ENCODE data around the gene BLM. TPM values are rescaled to one million over a fixed set of nuclear protein-coding genes. Genes with fewer than 3 reads are reported as not detected.

Gene BLM
- total and polyA plus RNA-seq, 2 of the 8 experiments (the other 6 are each of a cell fraction or from before 2014, with no cell fraction given), result 15.2 to 46.7 TPM

DNA sequence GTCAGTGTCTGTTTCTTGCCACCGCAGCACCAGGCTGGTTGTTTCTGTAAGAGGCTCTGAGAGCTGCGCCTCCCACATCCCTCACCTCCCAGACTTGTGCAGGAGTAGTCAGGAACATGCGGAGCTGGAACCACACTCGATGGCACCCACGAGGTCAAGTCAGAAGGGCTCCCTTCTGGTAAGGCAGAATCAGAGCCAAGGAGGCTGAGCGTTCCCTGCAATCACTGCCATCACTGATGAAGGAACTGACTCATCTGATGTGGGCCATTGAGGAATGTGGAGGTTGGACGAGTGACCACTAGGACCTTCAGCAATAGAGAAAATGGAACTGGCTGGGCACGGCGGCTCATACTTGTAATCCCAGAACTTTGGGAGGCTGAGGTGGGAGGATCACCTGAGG lies 35.7 kb upstream of the BLM start:
- no peaks in the 10 kb centered on the region for H3K79me1 ChIP-seq (ENCODE audit: low read depth, low read length)
- no peaks in the 10 kb centered on the region for H3K36me3 ChIP-seq (ENCODE audit: control insufficient read depth in 2 of 4, insufficient read depth in 4 of 4, low read length in 3 of 4)
- H4K8ac ChIP-seq (ENCODE audit: extremely low read depth, insufficient read depth, low read length), result no peak overlapping the region
- H3K4me3 ChIP-seq (ENCODE audit: extremely low read depth in 1 of 4, insufficient read depth in 2 of 4, low read depth in 3 of 4, low read length in 4 of 4), result no peak overlapping the region
- POLR2A ChIA-PET (ENCODE audit: partially characterized antibody), result no interaction called here
- no peaks in the 10 kb centered on the region for H3K9me3 ChIP-seq (ENCODE audit: insufficient read depth in 2 of 2, low read depth in 1 of 2, low read length in 1 of 2)
- no peak overlapping the region for H3K18ac ChIP-seq (ENCODE audit: extremely low read depth, low read length)
- no peak overlapping the region for H3K14ac ChIP-seq (ENCODE audit: insufficient read length)
- no peaks in the 10 kb centered on the region for H3K23me2 ChIP-seq (ENCODE audit: low read depth, low read length)
- no peak overlapping the region for H3K4me2 ChIP-seq (ENCODE audit: insufficient read depth in 1 of 2, low read depth in 2 of 2, low read length in 2 of 2)
- no peak overlapping the region for H2BK5ac ChIP-seq (ENCODE audit: low read depth, low read length)
- peaks cover 0 to 2% (median 0%) of the 10 kb centered on the region in 4 experiments; a peak in 1 of 7 replicates for H3K4me1 ChIP-seq (replicated peaks in 1 of 4; ENCODE audit: control insufficient read depth in 3 of 4, insufficient read depth in 4 of 4, low read length in 3 of 4)
- FAIRE-seq, result no peak
- H3K79me2 ChIP-seq (ENCODE audit: control insufficient read depth in 1 of 2, insufficient read depth in 2 of 2, low read length in 2 of 2), result no peaks in the 10 kb centered on the region
- DNase-seq (ENCODE audit: low read depth in 1 of 2, low spot score in 2 of 2), result no peak
- H3K27me3 ChIP-seq (replicated peaks in 1 of 4; ENCODE audit: control insufficient read depth in 3 of 4, extremely low read depth in 1 of 4, insufficient read depth in 3 of 4, low read length in 3 of 4), result no peaks in the 10 kb centered on the region
- H2BK12ac ChIP-seq (ENCODE audit: low read depth, low read length), result no peak overlapping the region
- no peak overlapping the region for H2BK20ac ChIP-seq (ENCODE audit: low read length)
- no peak overlapping the region for H3K27ac ChIP-seq (ENCODE audit: low read depth, low read length)
- H2BK15ac ChIP-seq (ENCODE audit: low read length), result no peak overlapping the region
- WGBS, 2 experiments (ENCODE audit: extremely low coverage in 1 of 2, insufficient coverage in 1 of 2, insufficient read length in 1 of 2, insufficient replicate concordance in 2 of 2, low coverage in 1 of 2, low lambda C conversion rate in 2 of 2, missing lambda C conversion rate in 1 of 2), result 88% methylated on average over 9 of the region's 9 CpGs; no CpG with 5 or more reads in 1 of the 2 experiments
- H4K91ac ChIP-seq (replicated peaks; ENCODE audit: insufficient read length, low read length), result no peak overlapping the region
- no peak overlapping the region for H2BK120ac ChIP-seq (replicated peaks; ENCODE audit: low read depth, low read length)
- H4K5ac ChIP-seq (ENCODE audit: insufficient read length, low read depth, low read length), result no peak overlapping the region
- no peak overlapping the region for H3K9ac ChIP-seq (replicated peaks in 1 of 4; ENCODE audit: extremely low read depth in 1 of 4, low read depth in 3 of 4, low read length in 3 of 4)
- H2AK5ac ChIP-seq (ENCODE audit: low read depth, low read length), result no peak overlapping the region
- no peak overlapping the region for H2AFZ ChIP-seq (ENCODE audit: low read length)
- no peak overlapping the region for H3K4ac ChIP-seq (replicated peaks; ENCODE audit: insufficient read length, low read depth, low read length)
- H3K23ac ChIP-seq (ENCODE audit: insufficient read length), result no peak overlapping the region
- H4K20me1 ChIP-seq (replicated peaks in 1 of 2; ENCODE audit: control insufficient read depth in 1 of 2, insufficient read depth in 2 of 2, low read length in 2 of 2), result no peaks in the 10 kb centered on the region
- H3K56ac ChIP-seq (replicated peaks; ENCODE audit: insufficient read length, low read depth, low read length), result no peak overlapping the region
- CTCF ChIA-PET (ENCODE audit: partially characterized antibody), result interaction anchor here (0.7 to 1.2 kb wide), 4 partner anchors 9 to 367 kb away, joined by 3 to 5 read pairs (median 3); no protein-coding TSS in a partner anchor
- TF ChIP-seq TBP (IDR thresholded peaks at IDR 0.05; ENCODE audit: low read depth, low read length) (no peak), POLR2A (IDR thresholded peaks at IDR 0.05; ENCODE audit: control extremely low read depth in 1 of 2, low read depth in 2 of 2, low read length in 2 of 2) (no peak), SAP30 (IDR thresholded peaks at IDR 0.05; ENCODE audit: insufficient read depth, insufficient replicate concordance, low read length) (no peak), HDAC6 (IDR thresholded peaks at IDR 0.05; ENCODE audit: low read depth, low read length) (no peak), SUZ12 (IDR thresholded peaks at IDR 0.05; ENCODE audit: low read length) (no peak), KDM1A (IDR thresholded peaks at IDR 0.05; ENCODE audit: borderline replicate concordance, low read length) (no peak)
- TF ChIP-seq, protein P1, sequence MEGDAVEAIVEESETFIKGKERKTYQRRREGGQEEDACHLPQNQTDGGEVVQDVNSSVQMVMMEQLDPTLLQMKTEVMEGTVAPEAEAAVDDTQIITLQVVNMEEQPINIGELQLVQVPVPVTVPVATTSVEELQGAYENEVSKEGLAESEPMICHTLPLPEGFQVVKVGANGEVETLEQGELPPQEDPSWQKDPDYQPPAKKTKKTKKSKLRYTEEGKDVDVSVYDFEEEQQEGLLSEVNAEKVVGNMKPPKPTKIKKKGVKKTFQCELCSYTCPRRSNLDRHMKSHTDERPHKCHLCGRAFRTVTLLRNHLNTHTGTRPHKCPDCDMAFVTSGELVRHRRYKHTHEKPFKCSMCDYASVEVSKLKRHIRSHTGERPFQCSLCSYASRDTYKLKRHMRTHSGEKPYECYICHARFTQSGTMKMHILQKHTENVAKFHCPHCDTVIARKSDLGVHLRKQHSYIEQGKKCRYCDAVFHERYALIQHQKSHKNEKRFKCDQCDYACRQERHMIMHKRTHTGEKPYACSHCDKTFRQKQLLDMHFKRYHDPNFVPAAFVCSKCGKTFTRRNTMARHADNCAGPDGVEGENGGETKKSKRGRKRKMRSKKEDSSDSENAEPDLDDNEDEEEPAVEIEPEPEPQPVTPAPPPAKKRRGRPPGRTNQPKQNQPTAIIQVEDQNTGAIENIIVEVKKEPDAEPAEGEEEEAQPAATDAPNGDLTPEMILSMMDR (IDR thresholded peaks at IDR 0.05; ENCODE audit: control extremely low read depth in 1 of 3, insufficient read depth in 1 of 3, low read depth in 1 of 3, low read length in 3 of 3), result no peak
- TF ChIP-seq, protein P2, sequence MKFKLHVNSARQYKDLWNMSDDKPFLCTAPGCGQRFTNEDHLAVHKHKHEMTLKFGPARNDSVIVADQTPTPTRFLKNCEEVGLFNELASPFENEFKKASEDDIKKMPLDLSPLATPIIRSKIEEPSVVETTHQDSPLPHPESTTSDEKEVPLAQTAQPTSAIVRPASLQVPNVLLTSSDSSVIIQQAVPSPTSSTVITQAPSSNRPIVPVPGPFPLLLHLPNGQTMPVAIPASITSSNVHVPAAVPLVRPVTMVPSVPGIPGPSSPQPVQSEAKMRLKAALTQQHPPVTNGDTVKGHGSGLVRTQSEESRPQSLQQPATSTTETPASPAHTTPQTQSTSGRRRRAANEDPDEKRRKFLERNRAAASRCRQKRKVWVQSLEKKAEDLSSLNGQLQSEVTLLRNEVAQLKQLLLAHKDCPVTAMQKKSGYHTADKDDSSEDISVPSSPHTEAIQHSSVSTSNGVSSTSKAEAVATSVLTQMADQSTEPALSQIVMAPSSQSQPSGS (IDR thresholded peaks at IDR 0.05; ENCODE audit: low read length), result no peak
- TF ChIP-seq, protein P3, sequence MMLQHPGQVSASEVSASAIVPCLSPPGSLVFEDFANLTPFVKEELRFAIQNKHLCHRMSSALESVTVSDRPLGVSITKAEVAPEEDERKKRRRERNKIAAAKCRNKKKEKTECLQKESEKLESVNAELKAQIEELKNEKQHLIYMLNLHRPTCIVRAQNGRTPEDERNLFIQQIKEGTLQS (IDR thresholded peaks at IDR 0.05; ENCODE audit: insufficient read depth, low read depth, low read length), result no peak

All from H1 (cell line).